HFF-Myc (cell line): Measurements from ENCODE around the gene NOCT.
"Not testable (repeated sequence)": the region's sequence is repeated elsewhere in the genome, so short reads cannot be mapped to it uniquely, and the experiment has no call there.

Source experiments
- DNase-seq: peaks from one replicate; pipeline ENCODE4 v3.0.0-alpha.2; 2011; ENCODE audit warnings: low read depth; ENCODE audit errors: extremely low read depth
- H3K4me3 ChIP-seq: replicated peaks from 2 replicates; pipeline ENCODE4 v1.5.1; 2011; ENCODE audit warnings: low read depth, mild to moderate bottlenecking, control low read depth, low read length
- TF ChIP-seq, protein P1 (sequence below): IDR thresholded peaks from 2 replicates; pipeline ENCODE4 v1.5.1; 2012; ENCODE audit warnings: mild to moderate bottlenecking, low read depth, low read length, control low read depth; ENCODE audit errors: missing control alignments

NOCT gene

DNA sequence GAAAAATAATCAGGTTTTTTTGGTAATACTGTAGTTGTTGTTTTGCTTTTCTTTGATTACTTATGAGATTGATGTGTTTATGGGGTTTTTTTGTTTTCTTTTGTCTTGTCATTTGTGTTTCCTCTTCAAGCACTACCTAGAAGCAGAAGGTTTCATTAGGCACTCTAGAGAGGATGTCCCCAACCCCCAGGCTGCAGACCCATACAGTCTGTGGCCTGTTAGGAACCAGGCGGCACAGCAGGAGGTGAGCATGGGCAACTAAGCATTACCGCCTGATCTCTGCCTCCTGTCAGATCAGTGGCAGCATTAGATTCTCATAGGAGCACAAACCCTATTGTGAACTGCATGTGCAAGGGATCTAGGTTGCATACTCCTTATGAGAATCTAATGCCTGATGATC lies 22.9 kb upstream of the NOCT start:
- DNase-seq = no peak
- TF ChIP-seq, protein P1, sequence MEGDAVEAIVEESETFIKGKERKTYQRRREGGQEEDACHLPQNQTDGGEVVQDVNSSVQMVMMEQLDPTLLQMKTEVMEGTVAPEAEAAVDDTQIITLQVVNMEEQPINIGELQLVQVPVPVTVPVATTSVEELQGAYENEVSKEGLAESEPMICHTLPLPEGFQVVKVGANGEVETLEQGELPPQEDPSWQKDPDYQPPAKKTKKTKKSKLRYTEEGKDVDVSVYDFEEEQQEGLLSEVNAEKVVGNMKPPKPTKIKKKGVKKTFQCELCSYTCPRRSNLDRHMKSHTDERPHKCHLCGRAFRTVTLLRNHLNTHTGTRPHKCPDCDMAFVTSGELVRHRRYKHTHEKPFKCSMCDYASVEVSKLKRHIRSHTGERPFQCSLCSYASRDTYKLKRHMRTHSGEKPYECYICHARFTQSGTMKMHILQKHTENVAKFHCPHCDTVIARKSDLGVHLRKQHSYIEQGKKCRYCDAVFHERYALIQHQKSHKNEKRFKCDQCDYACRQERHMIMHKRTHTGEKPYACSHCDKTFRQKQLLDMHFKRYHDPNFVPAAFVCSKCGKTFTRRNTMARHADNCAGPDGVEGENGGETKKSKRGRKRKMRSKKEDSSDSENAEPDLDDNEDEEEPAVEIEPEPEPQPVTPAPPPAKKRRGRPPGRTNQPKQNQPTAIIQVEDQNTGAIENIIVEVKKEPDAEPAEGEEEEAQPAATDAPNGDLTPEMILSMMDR = no peak
- H3K4me3 ChIP-seq = no peak overlapping the region

DNA sequence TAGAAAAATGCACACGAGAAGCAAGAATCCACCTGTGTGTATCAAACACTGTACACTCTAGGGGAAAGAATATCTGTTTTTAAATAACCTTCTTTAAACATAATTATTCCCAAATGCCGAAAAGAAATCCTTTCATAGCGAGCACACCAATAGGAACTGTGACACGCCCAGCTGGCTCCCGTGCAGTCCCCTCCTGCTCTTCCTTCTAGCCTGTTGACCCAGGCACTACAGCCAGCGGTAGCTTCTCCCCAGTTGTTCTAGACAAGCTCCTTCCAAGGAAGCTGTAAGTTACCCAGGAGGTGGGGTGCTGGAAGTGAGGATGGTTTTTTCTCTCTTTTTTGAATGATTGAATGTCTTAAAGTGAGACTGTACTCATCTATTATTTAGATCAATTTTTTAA lies 19.5 kb upstream of the NOCT start:
- H3K4me3 ChIP-seq = no peak overlapping the region
- TF ChIP-seq, protein P1 = no peak
- DNase-seq = no peak

DNA sequence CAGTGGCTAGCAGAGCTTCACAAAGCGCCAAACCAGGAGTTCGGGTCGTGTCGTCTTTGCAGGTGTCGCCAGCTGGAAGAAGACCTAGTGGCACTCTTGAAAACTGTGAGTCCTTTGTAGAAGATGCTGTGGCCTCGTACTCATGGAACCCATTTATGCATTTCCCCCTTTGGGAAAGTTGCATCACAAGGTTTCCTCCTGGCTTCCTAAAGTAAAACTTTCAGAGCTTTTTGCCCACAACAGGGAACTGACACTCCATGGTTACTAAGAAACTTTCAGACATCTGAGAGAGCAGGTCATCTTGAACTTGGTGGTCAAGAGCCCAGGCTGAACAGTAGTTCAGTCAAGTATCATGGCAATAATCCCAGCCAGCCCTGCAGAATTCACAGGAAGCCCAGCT lies 15.9 kb upstream of the NOCT start:
- TF ChIP-seq, protein P1 = no peak

DNA sequence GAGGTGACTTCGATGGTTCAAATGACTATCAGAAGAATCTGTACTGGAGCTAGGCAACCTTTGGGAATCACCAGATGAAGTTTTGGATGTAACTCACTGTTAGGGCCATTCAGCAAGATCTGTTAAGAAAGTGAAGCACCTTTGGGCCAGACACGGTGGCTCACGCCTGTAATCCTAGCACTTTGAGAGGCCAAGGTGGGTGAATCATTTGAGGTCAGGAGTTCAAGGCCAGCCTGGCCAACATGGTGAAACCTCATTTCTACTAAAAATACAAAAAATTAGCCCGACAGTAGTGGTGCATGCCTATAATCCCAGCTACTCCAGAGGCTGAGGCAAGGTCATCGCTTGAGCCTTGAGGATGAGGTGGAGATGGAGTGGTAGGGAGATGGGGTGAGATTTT lies 15.4 kb upstream of the NOCT start:
- not testable (repeated sequence) for H3K4me3 ChIP-seq, DNase-seq

More for the DNA sequence above, 15.9 kb upstream of the NOCT start:
- H3K4me3 ChIP-seq = no peak overlapping the region
- no peak for DNase-seq

DNA sequence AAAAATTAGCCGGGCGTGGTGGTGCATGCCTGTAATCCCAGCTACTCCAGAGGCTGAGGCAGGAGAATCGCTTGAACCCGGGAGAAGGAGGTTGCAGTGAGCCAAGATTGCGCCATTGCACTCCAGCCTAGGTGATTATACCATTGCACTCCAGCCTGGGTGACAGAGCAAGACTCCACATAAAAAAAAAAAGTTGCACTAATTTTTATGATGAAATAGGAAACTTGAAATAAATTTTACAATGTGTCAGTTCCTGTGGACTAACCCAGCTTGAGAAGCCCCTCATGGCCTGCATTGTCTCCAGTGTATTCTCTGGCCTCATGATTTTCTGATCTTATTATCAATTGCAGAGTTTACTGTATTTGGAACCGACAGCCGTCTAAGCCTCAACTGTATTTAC lies 14.2 kb upstream of the NOCT start:
- not testable (repeated sequence) for H3K4me3 ChIP-seq, DNase-seq

DNA sequence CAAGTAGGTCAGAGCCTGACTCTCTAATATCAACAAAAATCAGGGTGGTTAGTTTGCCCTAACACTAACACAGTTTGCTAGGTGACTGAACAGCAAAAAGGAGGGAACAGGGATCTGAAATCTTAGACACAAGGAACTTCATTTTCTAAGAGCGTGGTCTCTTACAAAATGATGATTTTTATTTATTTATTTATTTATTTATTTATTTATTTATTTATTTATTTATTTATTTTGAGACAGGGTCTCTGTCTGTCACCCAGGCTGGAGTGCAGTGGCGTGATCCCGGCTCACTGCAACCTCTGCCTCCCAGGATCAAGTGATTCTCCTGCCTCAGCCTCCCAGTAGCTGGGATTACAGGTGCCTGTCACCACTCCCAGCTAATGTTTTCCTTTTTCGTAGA lies 11.9 kb upstream of the NOCT start:
- H3K4me3 ChIP-seq, DNase-seq: not testable (repeated sequence)

DNA sequence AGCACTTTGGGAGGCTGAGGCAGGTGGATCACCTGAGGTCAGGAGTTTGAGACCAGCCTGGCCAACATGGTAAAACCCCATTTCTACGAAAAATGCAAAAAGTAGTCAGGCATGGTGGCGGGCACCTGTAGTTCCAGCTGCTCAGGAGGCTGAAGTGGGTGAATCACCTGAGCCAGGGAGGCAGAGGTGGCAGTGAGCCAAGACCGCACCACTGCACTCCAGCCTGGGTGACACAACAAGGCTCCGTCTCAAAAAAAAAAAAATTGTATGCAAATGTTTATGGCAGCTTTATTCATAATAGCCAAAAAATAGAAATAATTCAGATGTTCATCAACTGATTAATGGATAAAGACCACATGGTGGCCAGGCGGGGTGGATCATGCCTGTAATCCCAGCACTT lies 9.8 kb upstream of the NOCT start:
- TF ChIP-seq, protein P1 = no peak
- DNase-seq = no peak
- no peak overlapping the region for H3K4me3 ChIP-seq

DNA sequence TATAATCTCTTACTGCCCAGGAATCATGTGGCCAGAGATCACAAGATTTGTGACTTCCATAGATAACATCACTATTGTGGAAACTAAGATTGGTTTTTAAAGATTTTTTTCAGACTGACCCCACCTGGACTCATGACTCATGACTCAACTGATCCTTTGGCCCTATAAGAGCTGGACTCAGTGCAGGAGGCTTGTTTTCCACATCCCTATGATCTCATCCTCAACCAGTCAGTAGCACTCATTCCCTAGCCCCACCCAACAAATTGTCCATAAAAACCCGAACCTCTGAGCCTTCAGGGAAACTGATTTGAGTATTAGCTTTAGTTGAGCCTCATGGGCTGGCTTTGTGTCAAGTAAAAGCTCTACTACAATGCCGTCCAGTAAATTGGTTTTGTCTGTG lies 7.9 kb upstream of the NOCT start:
- TF ChIP-seq, protein P1 = no peak
- H3K4me3 ChIP-seq = no peak overlapping the region
- DNase-seq = no peak

DNA sequence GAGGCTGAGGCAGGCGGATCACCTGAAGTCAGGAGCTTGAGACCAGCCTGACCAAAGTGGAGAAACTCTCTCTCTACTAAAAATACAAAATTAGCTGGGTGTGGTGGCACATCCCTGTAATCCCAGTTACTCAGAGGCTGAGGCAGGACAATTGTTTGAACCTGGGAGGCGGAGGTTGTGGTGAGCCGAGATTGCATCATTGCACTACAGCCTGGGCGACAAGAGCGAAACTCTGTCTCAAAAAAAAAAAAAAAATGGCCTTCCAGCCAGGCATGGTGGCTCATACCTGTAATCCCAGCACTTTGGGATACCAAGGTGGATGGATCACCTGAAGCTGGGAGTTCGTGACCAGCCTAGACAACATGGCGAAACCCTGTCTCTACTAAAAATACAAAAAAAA lies 7.3 kb upstream of the NOCT start:
- not testable (repeated sequence) for H3K4me3 ChIP-seq, DNase-seq
